IMR-90 (cell line): Measurements from ENCODE around the gene GPATCH8. TPM values are rescaled to one million over a fixed set of nuclear protein-coding genes. Genes with fewer than 3 reads are reported as not detected.

Source experiments
- ATAC-seq: fragments of 200-7000 bp; cut with Tn5 transposase; 2 replicates; pipeline ENCODE4 v1.9.1; 2020; ENCODE audit warnings: low read depth, mild to moderate bottlenecking, moderate library complexity
- BruUV-seq: library from RNA; stranded (reverse); fragments of 400-500 nt; replicated peaks from 2 replicates; lab custom pipeline; 2021; lab: Mats Ljungman, UMichigan
- CTCF ChIA-PET: fragments of 300-600 bp; formaldehyde crosslinking; extraction: SDS; loops from one replicate; lab custom pipeline; 2021; ENCODE audit warnings: antibody characterized with exemption; lab: Yijun Ruan, JAX
- POLR2A ChIA-PET: fragments of 300-600 bp; sonication (Branson Sonifier 250); formaldehyde crosslinking; loops from one replicate; lab custom pipeline; 2022; ENCODE audit warnings: antibody characterized with exemption; ENCODE audit not compliant: unreplicated experiment; lab: Charles Lee
- DNase-seq: peaks from one replicate; pipeline ENCODE4 v3.0.0; 2013
- H2AFZ ChIP-seq: replicated peaks from 2 replicates; pipeline ENCODE3; 2013; ENCODE audit warnings: low read length, mild to moderate bottlenecking; ENCODE audit not compliant: poor library complexity
- H2AK5ac ChIP-seq: 2 replicates; pipeline ENCODE4 v1.6.1; 2013; ENCODE audit warnings: low read depth, low read length, inconsistent platforms
- H2AK9ac ChIP-seq: replicated peaks from 2 replicates; pipeline ENCODE3; 2013; ENCODE audit warnings: mild to moderate bottlenecking, low read depth, low read length, moderate library complexity; ENCODE audit not compliant: poor library complexity
- H2BK120ac ChIP-seq: 2 replicates; pipeline ENCODE4 v1.6.1; 2013; ENCODE audit warnings: low read depth, low read length, inconsistent platforms
- H2BK15ac ChIP-seq: 3 replicates; pipeline ENCODE4 v1.6.1; 2013; ENCODE audit warnings: low read depth, low read length, inconsistent platforms
- H2BK20ac ChIP-seq: 2 replicates; pipeline ENCODE4 v1.6.1; 2013; ENCODE audit warnings: low read depth, mild to moderate bottlenecking, inconsistent platforms, low read length, moderate library complexity
- H2BK5ac ChIP-seq: 2 replicates; pipeline ENCODE4 v1.6.1; 2013; ENCODE audit warnings: mild to moderate bottlenecking, low read depth, low read length, inconsistent platforms; ENCODE audit not compliant: poor library complexity, severe bottlenecking
- H3K14ac ChIP-seq: replicated peaks from 2 replicates; pipeline ENCODE4 v1.6.1; 2013; ENCODE audit warnings: low read depth, low read length, inconsistent platforms
- H3K18ac ChIP-seq: 2 replicates; pipeline ENCODE4 v1.6.1; 2013; ENCODE audit warnings: low read depth, low read length, control low read depth
- H3K23ac ChIP-seq: 2 replicates; pipeline ENCODE4 v1.6.1; 2013; ENCODE audit warnings: low read depth, low read length, inconsistent platforms
- H3K27ac ChIP-seq: 2 replicates; pipeline ENCODE4 v1.5.1; 2013; ENCODE audit warnings: mild to moderate bottlenecking, control low read depth, low read length; ENCODE audit not compliant: insufficient read depth
- H3K27me3 ChIP-seq: 2 replicates; pipeline ENCODE4 v1.6.1; 2013; ENCODE audit warnings: low read length; ENCODE audit not compliant: control insufficient read depth, insufficient read depth
- H3K36me3 ChIP-seq: 2 replicates; pipeline ENCODE4 v1.6.1; 2013; ENCODE audit warnings: low read length, mixed read lengths; ENCODE audit not compliant: control insufficient read depth, insufficient read depth
- H3K4ac ChIP-seq: 2 replicates; pipeline ENCODE4 v1.6.1; 2013; ENCODE audit warnings: low read depth, low read length, inconsistent platforms
- H3K4me1 ChIP-seq: 2 replicates; pipeline ENCODE4 v1.6.1; 2013; ENCODE audit warnings: low read length, mixed read lengths; ENCODE audit not compliant: control insufficient read depth, insufficient read depth
- H3K4me2 ChIP-seq: 2 replicates; pipeline ENCODE4 v1.6.1; 2013; ENCODE audit warnings: low read depth, mild to moderate bottlenecking, control low read depth, low read length, moderate library complexity
- H3K4me3 ChIP-seq: 2 replicates; pipeline ENCODE4 v1.5.1; 2013; ENCODE audit warnings: low read depth, mild to moderate bottlenecking, control low read depth, low read length, moderate library complexity; ENCODE audit not compliant: insufficient read depth
- H3K56ac ChIP-seq: 2 replicates; pipeline ENCODE4 v1.6.1; 2013; ENCODE audit warnings: low read length, inconsistent platforms; ENCODE audit not compliant: insufficient read depth; ENCODE audit errors: extremely low read depth
- H3K79me1 ChIP-seq, 2 experiments: 2 replicates each; pipeline ENCODE4 v1.6.1; 2013; ENCODE audit warnings: low read length in 2 of 2, inconsistent platforms in 1 of 2, low read depth in 1 of 2
- H3K9ac ChIP-seq: 2 replicates; pipeline ENCODE4 v1.6.1; 2013; ENCODE audit warnings: low read depth, low read length, control low read depth
- H3K9me1 ChIP-seq: 2 replicates; pipeline ENCODE4 v1.6.1; 2013; ENCODE audit warnings: low read length, inconsistent platforms; ENCODE audit not compliant: insufficient read depth
- H3K9me3 ChIP-seq: 2 replicates; pipeline ENCODE4 v1.6.1; 2013; ENCODE audit warnings: low read length; ENCODE audit not compliant: control insufficient read depth, insufficient read depth
- H4K20me1 ChIP-seq: 2 replicates; pipeline ENCODE4 v1.6.1; 2013; ENCODE audit warnings: low read length, inconsistent platforms; ENCODE audit not compliant: insufficient read depth
- H4K5ac ChIP-seq: 2 replicates; pipeline ENCODE4 v1.6.1; 2013; ENCODE audit warnings: mild to moderate bottlenecking, low read depth, low read length, control low read depth
- H4K8ac ChIP-seq, 2 experiments: 2 replicates each; pipeline ENCODE4 v1.6.1; 2013; ENCODE audit warnings: low read depth in 2 of 2, low read length in 2 of 2, control low read depth in 1 of 2, inconsistent platforms in 1 of 2
- H4K91ac ChIP-seq: 2 replicates; pipeline ENCODE4 v1.6.1; 2013; ENCODE audit warnings: low read depth, low read length, inconsistent platforms; ENCODE audit not compliant: insufficient read depth
- BHLHE40 ChIP-seq: fragments of 150-350 bp; IDR thresholded peaks from 2 replicates; pipeline ENCODE4 v1.6.1; 2016; ENCODE audit warnings: mild to moderate bottlenecking, low read depth, low read length
- CEBPB ChIP-seq: IDR thresholded peaks from 2 replicates; pipeline ENCODE4 v1.6.1; 2012; ENCODE audit warnings: low read depth, low read length, improper control_type of control experiment
- FOS ChIP-seq: fragments of 150-350 bp; IDR thresholded peaks from 2 replicates; pipeline ENCODE4 v1.6.1; 2016; ENCODE audit warnings: low read depth, low read length
- POLR2A ChIP-seq: IDR thresholded peaks from 2 replicates; pipeline ENCODE4 v1.6.1; 2012; ENCODE audit warnings: mild to moderate bottlenecking, low read depth, low read length
- RAD21 ChIP-seq: IDR thresholded peaks from 2 replicates; pipeline ENCODE4 v1.6.1; 2012; ENCODE audit warnings: low read length, improper control_type of control experiment
- WGBS, 2 experiments: methylation state at CpG; one replicate each; pipeline versions ENCODE4 v1.1.5 to v1.1.7; 2013; ENCODE audit warnings: missing lambda C conversion rate in 2 of 2; ENCODE audit not compliant: insufficient read length in 1 of 2; ENCODE audit errors: extremely low coverage in 2 of 2; 5-methylcytosine and 5-hydroxymethylcytosine counted together
- dilution Hi-C: fragments of 300-500 bp; cut with HindIII; formaldehyde crosslinking; loops from one replicate; pipeline ENCODE4 v1.14.3; 2018; ENCODE audit warnings: low sequenced_read_pairs; ENCODE audit not compliant: unreplicated experiment
- in situ Hi-C: fragments of 300-500 bp; cut with MboI; formaldehyde crosslinking; loops from 3 replicates; pipeline ENCODE4 v1.14.3; 2019; ENCODE audit warnings: low sequenced_read_pairs, inconsistent platforms, mixed read lengths
- intact Hi-C: fragments of 100-400 bp; cut with micrococcal nuclease; formaldehyde crosslinking; loops from 2 replicates; pipeline ENCODE4 v1.10.0; 2022
- polyA plus RNA-seq, 3 experiments: library from polyadenylated mRNA; depleted of rRNA; stranded (reverse); fragments of >200 nt; gene quantifications; 2 replicates each; pipeline ENCODE4 v1.2.3, GENCODE V29; 2012; ENCODE audit warnings: low replicate concordance in 1 of 3
- total RNA-seq: library from RNA; depleted of rRNA; stranded (reverse); fragments of >200 nt; gene quantifications from 2 replicates; pipeline ENCODE4 v1.2.3, GENCODE V29; 2012
- TF ChIP-seq, protein P1 (sequence below): fragments of 150-350 bp; IDR thresholded peaks from 2 replicates; pipeline ENCODE4 v1.6.1; 2016; ENCODE audit warnings: low read depth, mild to moderate bottlenecking, low read length, moderate library complexity, borderline replicate concordance
- TF ChIP-seq, protein P2 (sequence below): conservative IDR thresholded peaks from 2 replicates; pipeline ENCODE4 v1.5.1; 2012; ENCODE audit warnings: mild to moderate bottlenecking, low read depth, low read length, improper control_type of control experiment

GPATCH8 gene
- total and polyA plus RNA-seq, 2 of the 4 experiments (the other 2 are of a cell fraction) = 8.8 to 13.2 TPM

DNA sequence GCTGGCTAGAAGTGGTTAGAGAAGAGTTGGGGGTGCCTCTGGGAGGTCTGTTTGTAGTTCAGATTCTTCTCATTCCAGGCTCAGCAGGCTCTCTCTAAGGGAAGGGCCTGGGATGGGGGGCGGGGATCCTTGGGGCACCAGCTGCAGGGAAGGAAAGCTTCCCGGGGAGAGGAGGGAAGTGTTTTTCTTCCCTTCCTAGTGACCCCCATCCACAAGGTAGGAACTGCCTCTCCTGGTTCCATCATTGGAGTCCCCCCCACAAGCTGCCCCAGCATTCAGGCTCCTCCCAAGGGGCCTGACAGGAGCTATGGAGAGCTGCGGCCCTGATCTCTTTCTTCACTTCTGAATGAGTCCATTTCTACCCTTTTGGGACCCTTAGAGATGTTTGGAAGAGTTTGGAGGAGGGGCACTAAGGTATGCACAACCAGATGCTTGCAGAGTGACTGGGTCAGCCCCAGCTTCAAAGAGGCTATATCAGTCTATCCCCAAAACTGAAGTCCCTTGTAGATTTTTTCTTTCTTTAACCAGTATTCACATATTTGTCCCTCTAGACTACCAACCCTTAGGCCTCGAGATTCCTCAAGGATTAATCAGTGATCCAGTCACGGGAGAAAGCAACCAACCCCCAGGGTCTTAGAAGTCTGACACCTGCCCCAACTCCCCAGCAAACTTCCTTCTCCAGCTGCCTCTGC is 40.2 kb upstream of the GPATCH8 start:
- Histone ChIP-seq H2BK20ac (peak overlapping the region; percentile 100), H2BK120ac (peak overlapping the region; percentile 99), H3K4ac (peak overlapping the region; percentile 100), H3K9me3 (no peaks in the 10 kb centered on the region), H4K8ac (peak overlapping the region; percentile 90 to 94), H3K18ac (peak overlapping the region; percentile 98), H3K23ac (peak overlapping the region; percentile 100), H3K4me2 (peak overlapping the region; percentile 75), H3K56ac (peak overlapping the region; percentile 99), H3K9me1 (peaks cover 43% of the 10 kb centered on the region), H3K79me1 (peaks cover 10 to 59% of the 10 kb centered on the region in 2 experiments), H3K36me3 (no peaks in the 10 kb centered on the region), H2BK5ac (peak overlapping the region; percentile 98), H3K9ac (peak overlapping the region; percentile 84), H4K91ac (peak overlapping the region; percentile 100), H2AFZ (peak overlapping the region; percentile 82), H2AK9ac (peak overlapping the region; percentile 100), H2AK5ac (peak overlapping the region; percentile 98), H3K27me3 (no peaks in the 10 kb centered on the region), H3K4me3 (peak overlapping the region; percentile 3; the same call in 1 of the 2 replicates), H3K27ac (peak overlapping the region; percentile 99), H4K5ac (peak overlapping the region; percentile 96), H4K20me1 (no peaks in the 10 kb centered on the region), H3K4me1 (peaks cover 55% of the 10 kb centered on the region), H3K14ac (peak overlapping the region; percentile 99), H2BK15ac (peak overlapping the region; percentile 100; the same call in 2 of the 3 replicates)
- no TSS peak for BruUV-seq
- dilution Hi-C loops (no loop called here), in situ Hi-C loops (no loop called here), intact Hi-C loops (loop anchor here (1.0 kb wide), 1 partner anchor 14 kb away; the partner anchor contains the start of gene FZD2)
- ChIA-PET POLR2A (interaction anchor here (0.5 to 3.5 kb wide), 4 partner anchors 9 to 19 kb away, joined by 5 to 22 read pairs (median 8); partner anchors contain the start of gene FZD2), CTCF (interaction anchor here (1.1 to 1.8 kb wide), 3 partner anchors 10 to 20 kb away, joined by 3 to 9 read pairs (median 4); no protein-coding TSS in a partner anchor)
- peak; percentile 96 for DNase-seq
- TF ChIP-seq POLR2A = peak; percentile 32; the same call in 1 of the 2 replicates
- TF ChIP-seq FOS = peak; percentile 53
- TF ChIP-seq, protein P1, sequence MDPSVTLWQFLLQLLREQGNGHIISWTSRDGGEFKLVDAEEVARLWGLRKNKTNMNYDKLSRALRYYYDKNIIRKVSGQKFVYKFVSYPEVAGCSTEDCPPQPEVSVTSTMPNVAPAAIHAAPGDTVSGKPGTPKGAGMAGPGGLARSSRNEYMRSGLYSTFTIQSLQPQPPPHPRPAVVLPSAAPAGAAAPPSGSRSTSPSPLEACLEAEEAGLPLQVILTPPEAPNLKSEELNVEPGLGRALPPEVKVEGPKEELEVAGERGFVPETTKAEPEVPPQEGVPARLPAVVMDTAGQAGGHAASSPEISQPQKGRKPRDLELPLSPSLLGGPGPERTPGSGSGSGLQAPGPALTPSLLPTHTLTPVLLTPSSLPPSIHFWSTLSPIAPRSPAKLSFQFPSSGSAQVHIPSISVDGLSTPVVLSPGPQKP = no peak
- TF ChIP-seq, protein P2, sequence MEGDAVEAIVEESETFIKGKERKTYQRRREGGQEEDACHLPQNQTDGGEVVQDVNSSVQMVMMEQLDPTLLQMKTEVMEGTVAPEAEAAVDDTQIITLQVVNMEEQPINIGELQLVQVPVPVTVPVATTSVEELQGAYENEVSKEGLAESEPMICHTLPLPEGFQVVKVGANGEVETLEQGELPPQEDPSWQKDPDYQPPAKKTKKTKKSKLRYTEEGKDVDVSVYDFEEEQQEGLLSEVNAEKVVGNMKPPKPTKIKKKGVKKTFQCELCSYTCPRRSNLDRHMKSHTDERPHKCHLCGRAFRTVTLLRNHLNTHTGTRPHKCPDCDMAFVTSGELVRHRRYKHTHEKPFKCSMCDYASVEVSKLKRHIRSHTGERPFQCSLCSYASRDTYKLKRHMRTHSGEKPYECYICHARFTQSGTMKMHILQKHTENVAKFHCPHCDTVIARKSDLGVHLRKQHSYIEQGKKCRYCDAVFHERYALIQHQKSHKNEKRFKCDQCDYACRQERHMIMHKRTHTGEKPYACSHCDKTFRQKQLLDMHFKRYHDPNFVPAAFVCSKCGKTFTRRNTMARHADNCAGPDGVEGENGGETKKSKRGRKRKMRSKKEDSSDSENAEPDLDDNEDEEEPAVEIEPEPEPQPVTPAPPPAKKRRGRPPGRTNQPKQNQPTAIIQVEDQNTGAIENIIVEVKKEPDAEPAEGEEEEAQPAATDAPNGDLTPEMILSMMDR = no peak
- TF ChIP-seq CEBPB = no peak
- 0 out of 2 replicates have a peak, but pooled peaks have one; percentile 11 for TF ChIP-seq RAD21
- peak; percentile 97 for TF ChIP-seq BHLHE40
- peak; percentile 78 for ATAC-seq
- no CpG with 5 or more reads among the region's 5 CpGs for WGBS, 2 experiments
